Fibroblast of lung (primary cell): ENCODE data around the gene SLC23A2. TPM values are rescaled to one million over a fixed set of nuclear protein-coding genes. Genes with fewer than 3 reads are reported as not detected.

Experiments
- DNase-seq, 2 donors: peaks; one replicate each; pipeline versions ENCODE4 v3.0.0 to v3.0.0-alpha.2; 2010; ENCODE audit warnings: low read depth in 2 of 2
- H2AFZ ChIP-seq: 2 replicates; pipeline ENCODE4 v1.5.1; 2012; ENCODE audit warnings: low read length, control low read depth, inconsistent platforms
- H3K27ac ChIP-seq: 2 replicates; pipeline ENCODE4 v1.5.1; 2011; ENCODE audit warnings: low read length, control low read depth; ENCODE audit not compliant: insufficient read depth
- H3K27me3 ChIP-seq: 2 replicates; pipeline ENCODE4 v1.5.1; 2011; ENCODE audit warnings: mild to moderate bottlenecking, low read length; ENCODE audit not compliant: control insufficient read depth, insufficient read depth
- H3K36me3 ChIP-seq: 2 replicates; pipeline ENCODE4 v1.5.1; 2011; ENCODE audit warnings: low read length; ENCODE audit not compliant: control insufficient read depth, insufficient read depth
- H3K4me1 ChIP-seq: 2 replicates; pipeline ENCODE4 v1.5.1; 2011; ENCODE audit warnings: low read length; ENCODE audit not compliant: control insufficient read depth, insufficient read depth; ENCODE audit errors: extremely low read depth
- H3K4me2 ChIP-seq: 2 replicates; pipeline ENCODE4 v1.5.1; 2011; ENCODE audit warnings: low read length, control low read depth; ENCODE audit not compliant: insufficient read depth; ENCODE audit errors: extremely low read depth
- H3K4me3 ChIP-seq, 4 experiments: fragments of 200-600 bp in 1 of 4; sonication (generic) in 1 of 4; replicated peaks in 1 of 4; 2 replicates each; pipeline ENCODE4 v1.5.1; 2011 to 2016; ENCODE audit warnings: low read length in 4 of 4, low read depth in 3 of 4, mild to moderate bottlenecking in 3 of 4, control low read depth in 2 of 4, inconsistent platforms in 1 of 4, mixed read lengths in 1 of 4; ENCODE audit not compliant: insufficient read depth in 1 of 4; ENCODE audit errors: control extremely low read depth in 1 of 4
- H3K79me2 ChIP-seq: 2 replicates; pipeline ENCODE4 v1.5.1; 2012; ENCODE audit warnings: mild to moderate bottlenecking, low read length, inconsistent platforms; ENCODE audit not compliant: control insufficient read depth, insufficient read depth
- H3K9ac ChIP-seq: 2 replicates; pipeline ENCODE4 v1.5.1; 2011; ENCODE audit warnings: mild to moderate bottlenecking, low read length, control low read depth; ENCODE audit not compliant: insufficient read depth
- H3K9me3 ChIP-seq: 2 replicates; pipeline ENCODE4 v1.5.1; 2012; ENCODE audit warnings: low read depth, low read length; ENCODE audit not compliant: control insufficient read depth, insufficient read depth
- H4K20me1 ChIP-seq: 2 replicates; pipeline ENCODE4 v1.5.1; 2011; ENCODE audit warnings: low read length; ENCODE audit not compliant: control insufficient read depth, insufficient read depth; ENCODE audit errors: extremely low read depth
- EZH2 ChIP-seq: IDR thresholded peaks from 2 replicates; pipeline ENCODE4 v1.5.1; 2012; ENCODE audit warnings: low read length, control low read depth, mild to moderate bottlenecking; ENCODE audit errors: missing control alignments
- polyA plus RNA-seq, 2 donors: library from polyadenylated mRNA; depleted of rRNA in 1 of 2; stranded (reverse) in 1 of 2; unstranded in 1 of 2; fragments of >200 nt; gene quantifications; 2 replicates each; pipeline ENCODE4 v1.2.1, GENCODE V29; 2011 to 2012; ENCODE audit warnings: missing spikeins in 1 of 2
- total RNA-seq: library from RNA; depleted of rRNA; stranded (reverse); fragments of >200 nt; gene quantifications from 2 replicates; pipeline ENCODE4 v1.2.1, GENCODE V29; 2014
- TF ChIP-seq, protein P1 (sequence below), 2 donors: IDR thresholded peaks in 1 of 2; conservative IDR thresholded peaks in 1 of 2; 1 replicate in 1 of 2; 2 replicates in 1 of 2; pipeline ENCODE4 v1.5.1; 2011 to 2012; ENCODE audit warnings: low read length in 2 of 2, control low read depth in 1 of 2, inconsistent platforms in 1 of 2, low read depth in 1 of 2, mild to moderate bottlenecking in 1 of 2

The SLC23A2 gene
- total and polyA plus RNA-seq, 2 donors (not counting 1 experiment from before 2014, with no cell fraction given), result 12.1 to 17.5 TPM

DNA sequence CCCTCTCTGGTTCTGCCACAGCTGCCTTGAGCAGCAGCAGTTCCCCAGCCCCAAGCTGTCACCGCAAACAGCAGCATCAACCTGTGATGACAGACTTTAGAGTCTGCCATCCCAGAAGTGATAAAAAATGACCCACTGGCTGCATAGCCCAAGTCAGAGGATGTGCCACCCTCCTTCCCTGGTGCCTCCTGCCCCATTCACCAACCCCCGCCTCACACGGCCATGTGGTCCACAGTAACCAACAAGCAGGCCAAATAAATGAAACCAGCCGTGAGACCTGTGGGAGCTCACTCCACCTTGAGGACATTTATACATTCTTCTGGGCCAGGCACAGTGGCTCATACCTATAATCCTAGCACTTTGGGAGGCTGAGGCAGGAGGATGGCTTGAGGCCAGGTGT is 181.4 kb downstream of the SLC23A2 start:
- H2AFZ ChIP-seq, result no peak overlapping the region
- H3K27me3 ChIP-seq, result peaks cover 6% of the 10 kb centered on the region
- no peaks in the 10 kb centered on the region for H4K20me1 ChIP-seq
- no peaks in the 10 kb centered on the region for H3K79me2 ChIP-seq
- H3K9me3 ChIP-seq, result no peaks in the 10 kb centered on the region
- TF ChIP-seq EZH2, result no peak
- TF ChIP-seq, protein P1, sequence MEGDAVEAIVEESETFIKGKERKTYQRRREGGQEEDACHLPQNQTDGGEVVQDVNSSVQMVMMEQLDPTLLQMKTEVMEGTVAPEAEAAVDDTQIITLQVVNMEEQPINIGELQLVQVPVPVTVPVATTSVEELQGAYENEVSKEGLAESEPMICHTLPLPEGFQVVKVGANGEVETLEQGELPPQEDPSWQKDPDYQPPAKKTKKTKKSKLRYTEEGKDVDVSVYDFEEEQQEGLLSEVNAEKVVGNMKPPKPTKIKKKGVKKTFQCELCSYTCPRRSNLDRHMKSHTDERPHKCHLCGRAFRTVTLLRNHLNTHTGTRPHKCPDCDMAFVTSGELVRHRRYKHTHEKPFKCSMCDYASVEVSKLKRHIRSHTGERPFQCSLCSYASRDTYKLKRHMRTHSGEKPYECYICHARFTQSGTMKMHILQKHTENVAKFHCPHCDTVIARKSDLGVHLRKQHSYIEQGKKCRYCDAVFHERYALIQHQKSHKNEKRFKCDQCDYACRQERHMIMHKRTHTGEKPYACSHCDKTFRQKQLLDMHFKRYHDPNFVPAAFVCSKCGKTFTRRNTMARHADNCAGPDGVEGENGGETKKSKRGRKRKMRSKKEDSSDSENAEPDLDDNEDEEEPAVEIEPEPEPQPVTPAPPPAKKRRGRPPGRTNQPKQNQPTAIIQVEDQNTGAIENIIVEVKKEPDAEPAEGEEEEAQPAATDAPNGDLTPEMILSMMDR (conservative IDR thresholded peaks at IDR 0.05 in 1 of 2, IDR thresholded peaks at IDR 0.05 in 1 of 2; ENCODE audit: low read depth in 1 of 2, low read length in 2 of 2), result no peak
- H3K4me1 ChIP-seq, result peaks cover 10% of the 10 kb centered on the region
- H3K27ac ChIP-seq, result no peak overlapping the region
- no peak overlapping the region for H3K4me3 ChIP-seq
- no peak overlapping the region for H3K9ac ChIP-seq
- no peak for DNase-seq
- H3K36me3 ChIP-seq, result no peaks in the 10 kb centered on the region
- H3K4me2 ChIP-seq, result no peak overlapping the region

DNA sequence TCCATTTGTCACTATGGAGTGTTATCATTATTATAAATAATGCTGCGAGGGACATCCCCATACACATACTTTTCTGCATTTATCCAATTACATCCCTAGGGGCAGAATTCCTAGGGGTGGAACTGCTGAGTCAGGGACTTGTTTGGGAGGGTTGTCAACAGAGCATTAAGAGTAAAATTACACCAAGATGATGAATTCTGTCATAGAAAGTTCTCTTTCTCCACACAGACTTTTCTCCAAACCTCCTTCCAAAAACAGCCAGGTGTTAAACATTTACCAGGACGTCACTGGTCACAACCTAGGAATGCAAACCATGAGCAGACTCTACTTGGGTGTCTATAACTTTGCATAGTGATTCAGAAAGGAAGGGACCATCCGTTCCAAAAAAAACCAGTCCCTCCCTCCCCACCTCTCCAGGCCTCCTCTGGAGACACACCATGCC is 184.1 kb downstream of the SLC23A2 start:
- DNase-seq, result peak in 1 of 2 donors; percentile 6
- H3K36me3 ChIP-seq, result no peaks in the 10 kb centered on the region
- H4K20me1 ChIP-seq, result no peaks in the 10 kb centered on the region
- peaks cover 5% of the 10 kb centered on the region for H3K27me3 ChIP-seq
- no peak overlapping the region for H3K9ac ChIP-seq
- no peak overlapping the region for H2AFZ ChIP-seq
- H3K9me3 ChIP-seq, result no peaks in the 10 kb centered on the region
- no peak overlapping the region for H3K4me2 ChIP-seq
- H3K4me1 ChIP-seq, result peaks cover 5% of the 10 kb centered on the region
- H3K79me2 ChIP-seq, result no peaks in the 10 kb centered on the region
- H3K27ac ChIP-seq, result no peak overlapping the region
- no peak overlapping the region for H3K4me3 ChIP-seq
- TF ChIP-seq, protein P1 (conservative IDR thresholded peaks at IDR 0.05 in 1 of 2, IDR thresholded peaks at IDR 0.05 in 1 of 2; ENCODE audit: low read depth in 1 of 2, low read length in 2 of 2), result no peak
- no peak for TF ChIP-seq EZH2

DNA sequence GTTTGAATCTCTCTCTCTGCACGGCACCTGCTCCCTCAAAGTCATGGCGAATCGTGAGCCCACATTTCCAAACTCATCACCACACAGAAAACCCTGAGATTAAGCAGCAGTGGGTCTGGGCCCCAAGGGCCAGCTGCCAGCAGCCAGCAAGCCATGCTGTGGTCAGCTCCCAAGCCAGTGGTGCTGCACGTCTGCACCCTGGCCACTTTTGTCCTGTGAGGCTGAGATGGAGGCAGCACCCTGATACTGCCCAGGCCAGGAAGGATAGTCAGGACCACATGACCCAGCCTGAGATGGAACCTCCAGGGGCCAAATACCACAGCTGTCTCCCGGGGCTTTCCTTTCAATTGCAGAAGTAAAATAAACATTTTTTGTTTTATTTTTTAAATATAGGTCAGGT is 185.7 kb downstream of the SLC23A2 start:
- TF ChIP-seq EZH2, result no peak
- TF ChIP-seq, protein P1 (conservative IDR thresholded peaks at IDR 0.05 in 1 of 2, IDR thresholded peaks at IDR 0.05 in 1 of 2; ENCODE audit: low read depth in 1 of 2, low read length in 2 of 2), result no peak
- no peaks in the 10 kb centered on the region for H3K79me2 ChIP-seq

More for the DNA sequence above, 185.7 kb downstream of the SLC23A2 start:
- no peaks in the 10 kb centered on the region for H4K20me1 ChIP-seq
- H3K4me1 ChIP-seq, result peaks cover 1% of the 10 kb centered on the region
- no peak for DNase-seq
- no peaks in the 10 kb centered on the region for H3K36me3 ChIP-seq
- no peak overlapping the region for H3K4me3 ChIP-seq
- no peak overlapping the region for H3K9ac ChIP-seq
- no peaks in the 10 kb centered on the region for H3K9me3 ChIP-seq
- no peak overlapping the region for H2AFZ ChIP-seq
- no peak overlapping the region for H3K27ac ChIP-seq
- H3K4me2 ChIP-seq, result no peak overlapping the region
- H3K27me3 ChIP-seq, result no peaks in the 10 kb centered on the region
